ENCODE results near the gene CX3CL1. TPM values are rescaled to one million over a fixed set of nuclear protein-coding genes. Genes with fewer than 3 reads are reported as not detected.

CX3CL1 gene
- total and polyA plus RNA-seq, 10 of the 15 experiments (the other 5 are each of a cell fraction or from before 2014, with no cell fraction given), result 0.03 to 1.2 (median 0.46) TPM

- TF ChIP-seq SKIL (IDR thresholded peaks at IDR 0.05; ENCODE audit: low read depth, poor library complexity, severe bottlenecking), result no peak
- no peak for TF ChIP-seq FOXK2 (IDR thresholded peaks at IDR 0.05)
- TF ChIP-seq EP300 (IDR thresholded peaks at IDR 0.05; ENCODE audit: borderline replicate concordance in 1 of 2, control insufficient read depth in 1 of 2, low read depth in 2 of 2, low read length in 2 of 2), result no peak
Observed at GRCh38 chr16:57401943-57402640, 29.8 kb downstream of the CX3CL1 start (continued).

DNA sequence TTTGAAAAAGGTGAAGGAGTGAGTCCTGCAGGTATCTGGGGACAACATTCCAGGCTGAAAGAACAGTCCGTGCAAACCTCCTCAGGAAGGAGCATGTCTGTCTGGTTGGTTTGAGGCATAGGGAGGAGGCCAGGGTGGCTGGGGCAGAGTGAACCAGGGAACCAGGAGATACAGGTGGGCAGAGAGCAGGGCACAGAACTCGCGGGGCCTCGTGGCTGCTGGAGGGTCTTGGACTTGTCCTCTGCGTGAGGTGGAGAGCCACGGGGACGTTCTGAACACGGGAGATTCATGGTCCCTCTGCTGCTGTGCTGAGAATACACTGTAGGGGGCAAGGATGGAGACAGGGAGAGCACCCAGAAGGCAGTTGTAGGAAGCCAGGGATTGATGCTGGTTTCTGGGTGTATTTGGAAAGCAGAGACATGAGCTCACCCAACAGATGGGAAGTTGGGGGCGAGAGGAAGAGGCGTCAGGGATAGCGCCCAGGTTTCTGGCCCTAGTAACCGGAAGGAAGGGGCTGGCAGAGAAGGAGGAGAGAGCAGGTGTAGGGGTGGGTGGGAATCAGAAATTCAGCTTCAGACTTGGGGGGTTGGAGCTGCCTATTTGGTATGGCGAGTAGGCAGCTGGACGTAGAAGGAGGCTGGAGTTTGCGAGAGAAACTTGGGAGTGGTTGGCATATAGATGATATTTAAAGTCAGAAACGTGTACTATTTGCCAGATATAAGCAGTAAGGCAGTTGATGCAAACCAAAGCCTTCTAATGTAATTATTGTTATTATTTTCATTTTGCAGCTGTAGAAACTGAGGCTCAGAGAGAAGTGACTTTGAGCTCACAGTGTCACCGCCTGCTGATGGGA lies 31.9 kb downstream of the CX3CL1 start, which contains the start of gene CCL17:
TSS of gene CCL17 (plus strand) at position 803 of the 853 bp plus-strand sequence. CDS start 9,166 bp downstream, outside the sequence.
- ChIA-PET POLR2A (interaction anchor here (1.1 to 1.5 kb wide), 3 partner anchors 9 to 22 kb away, joined by 3 to 8 read pairs (median 4); no protein-coding TSS in a partner anchor), CTCF (interaction anchor here (1.0 to 1.6 kb wide), 4 partner anchors 10 to 104 kb away, joined by 3 to 4 read pairs (median 3); no protein-coding TSS in a partner anchor), RAD21 (ENCODE audit: unreplicated experiment) (interaction anchor here (0.5 to 2.1 kb wide), 4 partner anchors 9 to 103 kb away, joined by 3 to 8 read pairs (median 4); no protein-coding TSS in a partner anchor), SMC1A (ENCODE audit: uncharacterized antibody, unreplicated experiment) (interaction anchor here (0.7 to 2.6 kb wide), 11 partner anchors 9 to 101 kb away, joined by 3 to 10 read pairs (median 4); no protein-coding TSS in a partner anchor)
- WGBS (ENCODE audit: insufficient coverage, insufficient replicate concordance, low lambda C conversion rate, missing lambda C conversion rate), result 84% methylated on average over 17 of the region's 17 CpGs
- BruUV-seq (replicated peaks), result no TSS peak
- Histone ChIP-seq H3K4me3 (no peak within 1 kb of the TSS), H3K27ac (ENCODE audit: control insufficient read depth, insufficient read depth) (no peak within 1 kb of the TSS), H3K9ac (ENCODE audit: control insufficient read depth, insufficient read depth, low read length) (no peak within 1 kb of the TSS), H3K4me1 (ENCODE audit: control insufficient read depth, insufficient read depth, low read length) (peaks cover 7% of the 10 kb centered on the region), H3K9me3 (replicated peaks; ENCODE audit: control insufficient read depth, insufficient read depth, low read length) (no peaks in the 10 kb centered on the region), H3K36me3 (ENCODE audit: control insufficient read depth in 2 of 2, insufficient read depth in 2 of 2, low read length in 1 of 2) (no peaks in the 10 kb centered on the region), H3K4me2 (ENCODE audit: control insufficient read depth, insufficient read depth) (no peak within 1 kb of the TSS), H2AFZ (ENCODE audit: control insufficient read depth, low read depth, low read length) (no peak within 1 kb of the TSS), H3K79me2 (ENCODE audit: control insufficient read depth, insufficient read depth, low read length) (no peaks in the 10 kb centered on the region), H3K27me3 (replicated peaks in 1 of 2; ENCODE audit: control insufficient read depth in 2 of 2, insufficient read depth in 2 of 2, low read length in 1 of 2) (no peaks in the 10 kb centered on the region), H4K20me1 (ENCODE audit: control insufficient read depth, insufficient read depth) (no peaks in the 10 kb centered on the region)
- FAIRE-seq (no peak), ATAC-seq (no peak), DNase-seq (ENCODE audit: low read depth, low spot score) (no peak)
- TF ChIP-seq, protein P1, sequence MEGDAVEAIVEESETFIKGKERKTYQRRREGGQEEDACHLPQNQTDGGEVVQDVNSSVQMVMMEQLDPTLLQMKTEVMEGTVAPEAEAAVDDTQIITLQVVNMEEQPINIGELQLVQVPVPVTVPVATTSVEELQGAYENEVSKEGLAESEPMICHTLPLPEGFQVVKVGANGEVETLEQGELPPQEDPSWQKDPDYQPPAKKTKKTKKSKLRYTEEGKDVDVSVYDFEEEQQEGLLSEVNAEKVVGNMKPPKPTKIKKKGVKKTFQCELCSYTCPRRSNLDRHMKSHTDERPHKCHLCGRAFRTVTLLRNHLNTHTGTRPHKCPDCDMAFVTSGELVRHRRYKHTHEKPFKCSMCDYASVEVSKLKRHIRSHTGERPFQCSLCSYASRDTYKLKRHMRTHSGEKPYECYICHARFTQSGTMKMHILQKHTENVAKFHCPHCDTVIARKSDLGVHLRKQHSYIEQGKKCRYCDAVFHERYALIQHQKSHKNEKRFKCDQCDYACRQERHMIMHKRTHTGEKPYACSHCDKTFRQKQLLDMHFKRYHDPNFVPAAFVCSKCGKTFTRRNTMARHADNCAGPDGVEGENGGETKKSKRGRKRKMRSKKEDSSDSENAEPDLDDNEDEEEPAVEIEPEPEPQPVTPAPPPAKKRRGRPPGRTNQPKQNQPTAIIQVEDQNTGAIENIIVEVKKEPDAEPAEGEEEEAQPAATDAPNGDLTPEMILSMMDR (IDR thresholded peaks at IDR 0.05 in 2 of 3, conservative IDR thresholded peaks at IDR 0.05 in 1 of 3; ENCODE audit: control insufficient read depth in 2 of 3, extremely low read depth in 1 of 3, insufficient read depth in 1 of 3, low read depth in 3 of 3, low read length in 3 of 3), result 0 out of 6 replicates have a peak, but pooled peaks of 1 of the 3 experiments have one; percentile 3
- TF ChIP-seq YY1 (IDR thresholded peaks at IDR 0.05; ENCODE audit: low read depth, low read length), result no peak
- TF ChIP-seq HDAC6 (IDR thresholded peaks at IDR 0.05; ENCODE audit: unreplicated experiment), result no peak
- TF ChIP-seq ZNF207 (IDR thresholded peaks at IDR 0.05; ENCODE audit: borderline replicate concordance), result no peak
- in situ Hi-C loops (cut with MboI) (no loop called here), intact Hi-C loops (cut with micrococcal nuclease; ENCODE audit: unreplicated experiment) (no loop called here)
